HepG2 (cell line): Measurements from ENCODE around the gene NUP214. TPM values are rescaled to one million over a fixed set of nuclear protein-coding genes. Genes with fewer than 3 reads are reported as not detected.
A peak's percentile ranks its signal among the peaks of the same experiment; 100 is the strongest.

ENCODE experiments used
- ATAC-seq: fragments of 200-7000 bp; cut with Tn5 transposase; 3 replicates; pipeline ENCODE4 v1.9.1; 2020; ENCODE audit warnings: mild to moderate bottlenecking, moderate library complexity
- BruUV-seq: library from RNA; stranded (reverse); fragments of 400-500 nt; replicated peaks from 2 replicates; lab custom pipeline; 2021; lab: Mats Ljungman, UMichigan
- CTCF ChIA-PET: fragments of 300-600 bp; formaldehyde crosslinking; extraction: SDS; loops from one replicate; lab custom pipeline; 2021; ENCODE audit warnings: low total read pairs, inconsistent platforms, low intra/inter-chr PET ratio; lab: Yijun Ruan, JAX
- POLR2A ChIA-PET: fragments of 350-600 bp; sonication (Branson Sonifier 250); formaldehyde crosslinking; loops from one replicate; lab custom pipeline; 2020; ENCODE audit warnings: antibody characterized with exemption, inconsistent platforms; lab: Yijun Ruan, JAX
- DNase-seq: peaks from one replicate; pipeline ENCODE4 v3.0.0-alpha.2; 2015; ENCODE audit warnings: low spot score
- FAIRE-seq: peaks from 3 replicates; lab custom pipeline; 2011; peaks lifted over from hg19 to GRCh38; lab: Jason Lieb, UNC
- H2AFZ ChIP-seq: one replicate; pipeline ENCODE4 v1.6.1; 2011; ENCODE audit warnings: low read length, inconsistent platforms
- H3K27ac ChIP-seq: fragments of 300-600 bp; 3 replicates; pipeline ENCODE4 v1.8.0; 2011; ENCODE audit warnings: mixed run types, mild to moderate bottlenecking, mixed read lengths, low read length, inconsistent platforms; ENCODE audit not compliant: insufficient read depth; ENCODE audit errors: extremely low read length
- H3K27me3 ChIP-seq, 2 experiments: fragments of 200-600 bp in 1 of 2; 2 replicates in 1 of 2; 3 replicates in 1 of 2; pipeline versions ENCODE4 v1.6.0 to v1.8.0; 2011; ENCODE audit warnings: low read length in 2 of 2, mild to moderate bottlenecking in 2 of 2, moderate library complexity in 2 of 2, inconsistent platforms in 1 of 2; ENCODE audit not compliant: insufficient read depth in 2 of 2, control insufficient read depth in 1 of 2
- H3K36me3 ChIP-seq, 2 experiments: fragments of 200-600 bp in 1 of 2; replicated peaks in 1 of 2; 2 replicates in 1 of 2; 3 replicates in 1 of 2; pipeline versions ENCODE4 v1.5.1 to v1.8.0; 2011; ENCODE audit warnings: low read length in 2 of 2, inconsistent platforms in 1 of 2; ENCODE audit not compliant: insufficient read depth in 2 of 2, control insufficient read depth in 1 of 2
- H3K4me1 ChIP-seq: 2 replicates; pipeline ENCODE4 v1.5.1; 2012; ENCODE audit warnings: low read length, inconsistent platforms; ENCODE audit not compliant: insufficient read depth
- H3K4me2 ChIP-seq: 2 replicates; pipeline ENCODE4 v1.6.0; 2011; ENCODE audit warnings: low read depth, low read length, inconsistent platforms
- H3K4me3 ChIP-seq, 3 experiments: fragments of 200-600 bp in 1 of 3; sonication (generic), shearing (Covaris generic) in 1 of 3; replicated peaks in 1 of 3; 2 replicates each; pipeline ENCODE4 v1.5.1; 2011 to 2016; ENCODE audit warnings: low read length in 3 of 3, inconsistent platforms in 2 of 3, low read depth in 2 of 3, mild to moderate bottlenecking in 2 of 3, control low read depth in 1 of 3, mixed read lengths in 1 of 3; ENCODE audit not compliant: insufficient read depth in 1 of 3
- H3K79me2 ChIP-seq: one replicate; pipeline ENCODE4 v1.6.1; 2011; ENCODE audit warnings: low read length, inconsistent platforms; ENCODE audit not compliant: insufficient read depth
- H3K9ac ChIP-seq: 2 replicates; pipeline ENCODE4 v1.6.0; 2011; ENCODE audit warnings: mild to moderate bottlenecking, low read depth, low read length, inconsistent platforms; ENCODE audit not compliant: insufficient read depth
- H3K9me3 ChIP-seq: 2 replicates; pipeline ENCODE4 v1.5.1; 2012; ENCODE audit warnings: mild to moderate bottlenecking, low read length
- H4K20me1 ChIP-seq: 2 replicates; pipeline ENCODE4 v1.6.0; 2011; ENCODE audit warnings: inconsistent platforms, mild to moderate bottlenecking, low read length, moderate library complexity; ENCODE audit not compliant: insufficient read depth
- CEBPZ ChIP-seq: IDR thresholded peaks from 2 replicates; pipeline ENCODE4 v1.6.1; 2012; ENCODE audit warnings: low read length, improper control_type of control experiment
- KDM5B ChIP-seq: sonication (generic); formaldehyde crosslinking; IDR thresholded peaks from 2 replicates; pipeline ENCODE4 v1.4.0; 2020; ENCODE audit warnings: missing genetic modification reagents, mild to moderate bottlenecking, borderline replicate concordance
- MAFG ChIP-seq: sonication (generic); formaldehyde crosslinking; IDR thresholded peaks from 2 replicates; pipeline ENCODE4 v1.5.1; 2020; ENCODE audit warnings: mild to moderate bottlenecking, missing genetic modification reagents
- MAFK ChIP-seq, 2 experiments: IDR thresholded peaks in 1 of 2; conservative IDR thresholded peaks in 1 of 2; 2 replicates each; pipeline ENCODE4 v1.6.1; 2011; ENCODE audit warnings: improper control_type of control experiment in 2 of 2, low read length in 2 of 2
- SAFB2 ChIP-seq: sonication (generic); formaldehyde crosslinking; IDR thresholded peaks from 2 replicates; pipeline ENCODE4 v1.5.1; 2020; ENCODE audit warnings: missing genetic modification reagents, low read depth, mild to moderate bottlenecking, borderline replicate concordance
- SNAPC4 ChIP-seq: sonication (generic); formaldehyde crosslinking; IDR thresholded peaks from 2 replicates; pipeline ENCODE4 v1.4.0; 2020; ENCODE audit warnings: mild to moderate bottlenecking, missing genetic modification reagents
- ZNF160 ChIP-seq: sonication (generic); formaldehyde crosslinking; IDR thresholded peaks from 2 replicates; pipeline ENCODE4 v1.8.0; 2022; ENCODE audit warnings: mild to moderate bottlenecking, inconsistent platforms, missing genetic modification reagents
- WGBS: methylation state at CpG from one replicate; pipeline ENCODE4 v1.1.6; 2017; ENCODE audit warnings: low lambda C conversion rate; 5-methylcytosine and 5-hydroxymethylcytosine counted together
- in situ Hi-C: cut with HindIII; loops from 2 replicates; pipeline ENCODE4 v1.10.0; 2017; ENCODE audit warnings: low pct_unique_long_range_greater_than_20kb; ENCODE audit not compliant: extremely low pct_ligation_motif_present
- intact Hi-C: fragments of 100-400 bp; cut with micrococcal nuclease; formaldehyde crosslinking; loops from one replicate; pipeline ENCODE4 v1.10.0; 2022; ENCODE audit not compliant: unreplicated experiment
- polyA plus RNA-seq, 8 experiments: library from polyadenylated mRNA; depleted of rRNA in 3 of 8; stranded (reverse) in 7 of 8; unstranded in 1 of 8; fragments of >200 nt; fragmentation: Illumina TruSeq in 4 of 8; extraction: Trizol in 4 of 8; gene quantifications; 2 replicates each; pipeline versions ENCODE4 v1.2.1 to v1.2.3, GENCODE V29; 2011 to 2016; ENCODE audit warnings: low read depth in 4 of 8, missing spikeins in 1 of 8, mixed read lengths in 1 of 8; ENCODE audit not compliant: insufficient read depth in 1 of 8
- total RNA-seq, 5 experiments: library from RNA; depleted of rRNA; stranded (reverse); fragments of >200 nt; fragmentation: Illumina TruSeq; extraction: Trizol; gene quantifications; 2 replicates each; pipeline ENCODE4 v1.2.3, GENCODE V29; 2016; ENCODE audit warnings: low read depth in 1 of 5

NUP214 gene
- total and polyA plus RNA-seq, 2 of the 13 experiments (the other 11 are each of a cell fraction or from before 2014, with no cell fraction given): 8.4 to 16.0 TPM

- TF ChIP-seq ZNF160 (CRISPR knock-in tag) (no peak), SNAPC4 (no peak), KDM5B (CRISPR knock-in tag) (no peak), SAFB2 (no peak), MAFG (CRISPR knock-in tag) (no peak), MAFK (conservative IDR thresholded peaks at IDR 0.05 in 1 of 2, IDR thresholded peaks at IDR 0.05 in 1 of 2; ENCODE audit: low read length in 2 of 2) (0 out of 4 replicates have a peak, but pooled peaks of 1 of the 2 experiments have one; percentile 12), CEBPZ (no peak)
- TF ChIP-seq, all 625 proteins: peak for 1
- Histone ChIP-seq H3K4me1 (no peaks in the 10 kb centered on the region), H3K4me2 (no peak overlapping the region), H3K27me3 (no peaks in the 10 kb centered on the region), H3K27ac (no peak overlapping the region), H2AFZ (no peak overlapping the region), H3K79me2 (no peaks in the 10 kb centered on the region), H3K9ac (no peak overlapping the region), H3K4me3 (no peak overlapping the region), H3K9me3 (no peaks in the 10 kb centered on the region), H3K36me3 (peaks cover 5 to 37% of the 10 kb centered on the region in 2 experiments; a peak in 4 of 5 replicates), H4K20me1 (no peaks in the 10 kb centered on the region)
- BruUV-seq: no TSS peak
- in situ Hi-C loops: no loop called here
- CTCF ChIA-PET: no interaction called here
- WGBS: 87% methylated on average over 7 of the region's 7 CpGs
- DNase-seq (no peak), ATAC-seq (no peak), FAIRE-seq (no peak)
- intact Hi-C loops: no loop called here
- POLR2A ChIA-PET: no interaction called here
Observed at GRCh38 chr9:131214286-131214856, 89.0 kb downstream of the NUP214 start.
